ENCODE data around the gene WSCD2. TPM values are rescaled to one million over a fixed set of nuclear protein-coding genes. Genes with fewer than 3 reads are reported as not detected.

WSCD2 gene
- total RNA-seq, 2 experiments from 2014 or later: not detected

GRCh38 chr12:108231109-108231905 is 102.2 kb downstream of the WSCD2 start:
- H3K4me1 Mint-ChIP-seq (ENCODE audit: low read depth): no peaks in the 10 kb centered on the region
- Histone ChIP-seq H3K9me3 (ENCODE audit: control insufficient read depth in 1 of 2, insufficient read depth in 1 of 2, low read length in 2 of 2) (peaks cover 0 to 4% of the 10 kb centered on the region in 2 experiments), H3K4me3 (ENCODE audit: low read length) (no peak overlapping the region), H3K4me1 (ENCODE audit: insufficient read depth, low read length) (no peaks in the 10 kb centered on the region), H3K27me3 (ENCODE audit: control insufficient read depth in 1 of 2, insufficient read depth in 2 of 2, low read length in 2 of 2) (peaks cover 0 to 5% of the 10 kb centered on the region in 2 experiments), H3K27ac (ENCODE audit: low read depth in 1 of 2, low read length in 2 of 2) (no peak overlapping the region), H3K36me3 (ENCODE audit: insufficient read depth, low read length) (no peaks in the 10 kb centered on the region)
- TF ChIP-seq, protein P1, sequence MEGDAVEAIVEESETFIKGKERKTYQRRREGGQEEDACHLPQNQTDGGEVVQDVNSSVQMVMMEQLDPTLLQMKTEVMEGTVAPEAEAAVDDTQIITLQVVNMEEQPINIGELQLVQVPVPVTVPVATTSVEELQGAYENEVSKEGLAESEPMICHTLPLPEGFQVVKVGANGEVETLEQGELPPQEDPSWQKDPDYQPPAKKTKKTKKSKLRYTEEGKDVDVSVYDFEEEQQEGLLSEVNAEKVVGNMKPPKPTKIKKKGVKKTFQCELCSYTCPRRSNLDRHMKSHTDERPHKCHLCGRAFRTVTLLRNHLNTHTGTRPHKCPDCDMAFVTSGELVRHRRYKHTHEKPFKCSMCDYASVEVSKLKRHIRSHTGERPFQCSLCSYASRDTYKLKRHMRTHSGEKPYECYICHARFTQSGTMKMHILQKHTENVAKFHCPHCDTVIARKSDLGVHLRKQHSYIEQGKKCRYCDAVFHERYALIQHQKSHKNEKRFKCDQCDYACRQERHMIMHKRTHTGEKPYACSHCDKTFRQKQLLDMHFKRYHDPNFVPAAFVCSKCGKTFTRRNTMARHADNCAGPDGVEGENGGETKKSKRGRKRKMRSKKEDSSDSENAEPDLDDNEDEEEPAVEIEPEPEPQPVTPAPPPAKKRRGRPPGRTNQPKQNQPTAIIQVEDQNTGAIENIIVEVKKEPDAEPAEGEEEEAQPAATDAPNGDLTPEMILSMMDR (IDR thresholded peaks at IDR 0.05): no peak
- no peak overlapping the region for H3K4me3 Mint-ChIP-seq
- ChIA-PET POLR2A (no interaction called here), CTCF (no interaction called here)
- H3K27me3 Mint-ChIP-seq: peaks cover 38% of the 10 kb centered on the region
- DNase-seq: no peak
- no peaks in the 10 kb centered on the region for H3K36me3 Mint-ChIP-seq (ENCODE audit: low read depth)
- no peaks in the 10 kb centered on the region for H3K9me3 Mint-ChIP-seq
- intact Hi-C loops (cut with DNase I, micrococcal nuclease): no loop called here
- H3K27ac Mint-ChIP-seq: no peak overlapping the region
- no peak for ATAC-seq (ENCODE audit: poor library complexity)

DNA sequence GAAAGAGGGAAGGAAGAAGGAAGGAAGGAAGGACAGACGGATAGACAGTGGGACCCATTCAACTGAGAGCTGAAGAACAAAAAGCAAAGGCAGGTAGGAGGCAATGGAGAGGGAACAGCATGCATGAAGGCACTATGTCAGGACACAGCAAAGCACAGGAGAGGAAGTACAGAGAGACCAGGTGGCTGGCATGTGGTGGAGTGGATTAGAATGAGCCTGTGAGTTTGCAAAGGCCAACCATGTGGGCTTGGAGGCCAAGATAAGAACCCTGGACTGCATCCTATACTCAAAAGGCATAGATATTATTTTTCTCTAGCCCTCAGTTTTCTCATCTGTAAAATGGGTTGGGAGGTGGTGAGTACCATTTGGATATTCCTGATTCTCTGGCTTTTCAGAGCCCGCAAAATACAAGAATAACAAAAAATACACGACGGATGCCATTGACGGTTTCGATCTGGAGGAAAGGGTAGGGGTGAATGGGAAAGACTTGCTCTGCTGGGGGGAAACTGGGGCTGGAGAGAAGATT is 102.9 kb downstream of the WSCD2 start:
- Mint-ChIP-seq H3K4me3 (no peak overlapping the region), H3K27ac (no peak overlapping the region), H3K36me3 (ENCODE audit: low read depth) (no peaks in the 10 kb centered on the region), H3K27me3 (peaks cover 41% of the 10 kb centered on the region), H3K9me3 (no peaks in the 10 kb centered on the region), H3K4me1 (ENCODE audit: low read depth) (no peaks in the 10 kb centered on the region)
- no peak overlapping the region for H3K4me3 ChIP-seq (ENCODE audit: low read length)
- no peak for ATAC-seq (ENCODE audit: poor library complexity)
- H3K36me3 ChIP-seq (ENCODE audit: insufficient read depth, low read length): no peaks in the 10 kb centered on the region
- H3K4me1 ChIP-seq (ENCODE audit: insufficient read depth, low read length): no peaks in the 10 kb centered on the region
- POLR2A ChIA-PET: no interaction called here
- DNase-seq: no peak
- intact Hi-C loops (cut with DNase I, micrococcal nuclease): no loop called here
- CTCF ChIA-PET: no interaction called here
- no peak overlapping the region for H3K27ac ChIP-seq (ENCODE audit: low read depth in 1 of 2, low read length in 2 of 2)
- TF ChIP-seq, protein P1 (IDR thresholded peaks at IDR 0.05): no peak
- H3K9me3 ChIP-seq (ENCODE audit: control insufficient read depth in 1 of 2, insufficient read depth in 1 of 2, low read length in 2 of 2): peaks cover 0 to 2% of the 10 kb centered on the region in 2 experiments
- peaks cover 0 to 5% of the 10 kb centered on the region in 2 experiments for H3K27me3 ChIP-seq (ENCODE audit: control insufficient read depth in 1 of 2, insufficient read depth in 2 of 2, low read length in 2 of 2)

DNA sequence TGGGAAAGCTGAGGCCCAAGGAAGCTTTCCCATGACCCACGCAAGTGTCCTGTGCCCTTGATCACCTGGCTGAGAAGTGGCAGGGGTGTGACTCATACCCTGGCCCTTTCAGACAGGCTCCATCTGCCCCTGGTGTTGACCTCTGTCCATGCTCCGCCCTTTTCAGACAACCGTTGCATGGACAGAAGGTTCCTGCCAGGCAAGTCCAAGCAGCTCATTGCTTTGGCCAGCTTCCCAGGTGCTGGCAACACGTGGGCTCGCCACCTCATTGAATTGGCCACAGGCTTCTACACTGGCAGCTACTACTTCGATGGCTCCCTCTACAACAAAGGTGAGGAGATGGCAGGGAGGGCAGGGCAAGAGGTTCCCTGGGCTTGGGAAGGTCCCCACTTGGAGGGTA is 103.5 kb downstream of the WSCD2 start:
- H3K27ac ChIP-seq (ENCODE audit: low read depth in 1 of 2, low read length in 2 of 2): no peak overlapping the region
- ATAC-seq (ENCODE audit: poor library complexity): no peak

More for the DNA sequence above, 103.5 kb downstream of the WSCD2 start:
- peaks cover 45% of the 10 kb centered on the region for H3K27me3 Mint-ChIP-seq
- CTCF ChIA-PET: no interaction called here
- TF ChIP-seq, protein P1 (IDR thresholded peaks at IDR 0.05): no peak
- Histone ChIP-seq H3K4me1 (ENCODE audit: insufficient read depth, low read length) (no peaks in the 10 kb centered on the region), H3K36me3 (ENCODE audit: insufficient read depth, low read length) (no peaks in the 10 kb centered on the region), H3K27me3 (ENCODE audit: control insufficient read depth in 1 of 2, insufficient read depth in 2 of 2, low read length in 2 of 2) (peaks cover 0 to 5% of the 10 kb centered on the region in 2 experiments), H3K9me3 (ENCODE audit: control insufficient read depth in 1 of 2, insufficient read depth in 1 of 2, low read length in 2 of 2) (no peaks in the 10 kb centered on the region), H3K4me3 (ENCODE audit: low read length) (no peak overlapping the region)
- no peaks in the 10 kb centered on the region for H3K36me3 Mint-ChIP-seq (ENCODE audit: low read depth)
- H3K9me3 Mint-ChIP-seq: no peaks in the 10 kb centered on the region
- no peaks in the 10 kb centered on the region for H3K4me1 Mint-ChIP-seq (ENCODE audit: low read depth)
- POLR2A ChIA-PET: no interaction called here
- H3K4me3 Mint-ChIP-seq: no peak overlapping the region
- no peak for DNase-seq
- intact Hi-C loops (cut with DNase I, micrococcal nuclease): no loop called here
- no peak overlapping the region for H3K27ac Mint-ChIP-seq

Measured in CD4-positive, alpha-beta T cell (primary cell).